Dermis blood vessel endothelial cell (primary cell): ENCODE data around the gene RDH16. TPM values are rescaled to one million over a fixed set of nuclear protein-coding genes. Genes with fewer than 3 reads are reported as not detected.
"Not testable (repeated sequence)": the region's sequence is repeated elsewhere in the genome, so short reads cannot be mapped to it uniquely, and the experiment has no call there.

Experiments used
- DNase-seq: peaks from one replicate; pipeline ENCODE4 v3.0.0; 2010
- total RNA-seq: library from RNA; depleted of rRNA; stranded (reverse); fragments of >200 nt; gene quantifications from 2 replicates; pipeline ENCODE4 v1.2.3, GENCODE V29; 2014

RDH16 gene
- total RNA-seq, 1 donor from 2014 or later: 0.17 TPM

DNA sequence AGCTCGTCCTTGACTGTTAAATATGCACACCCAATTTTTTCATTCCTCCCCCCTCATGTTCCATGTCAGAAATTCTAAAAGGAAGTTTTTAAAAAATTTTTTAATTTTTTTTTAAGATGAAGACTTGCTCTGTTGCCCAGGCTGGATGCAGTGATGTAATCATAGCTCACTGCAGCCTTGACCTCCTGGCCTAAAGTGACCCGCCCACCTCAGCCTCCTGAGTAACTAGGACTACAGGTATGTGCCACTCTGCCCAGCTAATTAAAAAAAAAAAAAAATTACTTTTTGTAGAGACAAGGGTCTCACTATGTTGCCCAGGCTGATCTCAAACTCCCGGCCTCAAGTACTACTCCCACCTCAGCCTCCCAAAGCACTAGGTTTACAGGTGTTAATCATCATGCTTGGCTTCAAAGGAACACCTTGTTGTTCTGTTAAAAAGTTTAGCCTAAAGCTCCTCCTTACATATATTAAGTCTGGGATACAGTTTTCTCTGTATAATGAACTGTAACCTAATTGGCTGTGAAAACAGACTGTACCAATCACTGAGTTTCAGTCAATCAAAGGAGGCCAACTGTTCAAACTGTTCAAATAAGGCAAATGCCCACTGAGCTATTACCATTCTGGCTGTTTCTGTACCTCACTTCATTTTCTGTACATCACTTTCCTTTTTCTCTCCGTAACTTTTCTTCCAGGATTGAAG lies 41.0 kb downstream of the RDH16 start:
- DNase-seq: no peak

DNA sequence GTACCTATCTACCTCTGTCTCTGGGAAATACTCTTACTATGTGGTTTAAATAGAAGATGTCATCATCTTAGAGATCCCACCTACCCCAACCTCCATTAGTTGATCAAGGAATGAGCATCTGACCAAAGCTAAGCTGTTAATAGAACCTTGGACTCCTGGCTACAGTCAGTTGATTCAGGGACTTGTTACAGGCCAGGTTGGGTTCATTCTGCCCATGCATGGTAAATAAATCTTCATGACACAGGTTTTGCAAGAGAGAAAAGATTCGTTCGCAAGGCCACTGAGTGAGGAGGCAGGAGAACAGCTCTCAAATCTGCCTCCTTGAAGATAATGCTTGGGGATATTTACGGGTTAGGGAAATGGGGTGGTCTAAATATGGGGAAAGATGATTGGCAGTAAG lies 42.7 kb downstream of the RDH16 start:
- DNase-seq: no peak

DNA sequence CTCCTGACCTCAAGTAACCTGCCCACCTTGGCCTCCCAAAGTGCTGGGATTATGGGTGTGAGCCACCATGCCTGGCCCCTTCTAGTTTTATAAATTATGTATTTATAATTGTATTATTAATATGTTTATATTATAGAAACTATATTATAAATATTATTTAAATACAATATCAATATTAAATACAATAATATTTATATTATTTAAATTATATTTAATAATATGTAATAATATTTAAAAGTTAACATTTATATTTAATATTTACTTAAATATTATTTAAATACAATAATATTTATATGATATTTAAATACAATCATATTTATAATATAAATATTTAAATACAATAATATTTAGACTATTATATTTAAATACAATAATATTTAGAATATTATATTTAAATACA lies 43.2 kb downstream of the RDH16 start:
- DNase-seq: no peak

DNA sequence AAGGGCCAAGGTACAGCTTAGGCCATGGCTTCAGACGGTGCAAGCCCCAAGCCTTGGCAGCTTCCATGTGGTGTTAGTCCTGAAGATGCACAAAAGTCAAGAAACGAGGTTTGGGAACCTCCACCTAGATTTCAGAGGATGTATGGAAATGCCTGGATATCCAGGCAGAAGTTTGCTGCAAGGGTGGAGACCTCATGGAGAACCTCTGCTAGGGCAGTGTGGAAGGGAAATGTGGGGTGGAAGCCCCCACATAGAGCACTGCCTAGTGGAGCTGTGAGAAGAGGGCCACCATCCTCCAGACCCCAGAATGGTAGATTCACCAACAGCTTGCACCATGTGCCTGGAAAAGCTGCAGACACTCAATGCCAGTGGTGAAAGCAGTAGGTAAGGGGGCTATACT lies 48.0 kb downstream of the RDH16 start:
- DNase-seq: not testable (repeated sequence)

DNA sequence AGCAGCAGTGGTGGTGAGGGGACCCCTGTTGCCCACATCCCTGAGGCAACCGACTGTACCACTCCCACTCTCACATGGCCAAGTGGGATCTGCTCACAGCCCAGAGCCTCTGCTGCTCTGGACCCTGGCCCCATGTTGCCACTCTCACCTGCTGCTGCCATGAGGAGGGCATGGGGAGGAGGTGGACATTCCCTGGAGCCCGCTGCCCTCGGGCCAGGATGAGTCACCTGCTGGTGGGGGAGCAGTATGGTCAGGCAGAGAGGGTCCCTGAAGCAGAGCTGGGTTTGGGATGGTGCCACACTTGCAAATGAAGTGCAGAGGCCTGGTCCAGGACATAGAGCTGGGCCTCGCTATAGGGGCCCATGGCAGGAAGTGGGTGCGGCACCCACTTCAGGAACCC lies 49.3 kb downstream of the RDH16 start:
- DNase-seq: no peak

DNA sequence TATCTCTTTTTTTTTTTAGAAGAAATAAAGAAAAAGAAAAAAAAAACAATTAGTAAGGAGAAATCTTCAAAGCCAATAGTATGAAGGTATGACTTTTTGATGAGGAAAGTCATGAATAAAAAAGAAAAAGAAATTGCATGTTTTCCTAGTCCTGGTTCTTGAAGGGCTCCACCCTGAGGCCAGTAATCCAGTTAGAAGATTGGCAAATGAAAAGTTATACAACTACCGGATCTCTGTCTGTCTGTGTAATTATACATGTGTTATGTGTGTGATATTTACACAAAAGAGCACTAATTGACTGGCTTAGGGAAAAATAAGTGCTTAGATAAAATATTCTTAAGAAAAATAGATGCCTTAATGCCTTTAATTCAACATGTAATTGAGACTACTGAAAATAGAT lies 51.6 kb downstream of the RDH16 start:
- DNase-seq: no peak

DNA sequence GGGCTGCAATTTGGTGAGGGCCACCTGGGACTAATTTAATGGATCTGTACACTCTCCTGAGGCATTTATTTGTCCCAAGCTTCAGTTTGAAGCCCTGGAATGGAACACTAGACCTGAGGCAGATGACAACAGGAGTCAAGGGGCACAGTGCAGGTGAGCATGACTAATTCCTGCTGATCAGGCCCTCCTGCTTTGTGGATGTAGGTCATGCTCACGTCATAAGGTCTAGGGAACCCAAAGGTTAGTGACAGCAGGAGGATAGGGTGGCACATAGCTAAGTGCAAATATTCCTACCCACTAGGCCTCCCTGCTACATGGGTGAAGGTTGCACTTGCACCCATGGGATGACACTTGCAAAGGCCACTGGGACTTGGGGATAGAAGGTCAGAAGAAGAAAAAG lies 54.0 kb downstream of the RDH16 start:
- no peak for DNase-seq

Other genes starting within 250 kb of the RDH16 start
- 1,174 and 1,321 TPM in 2 replicates for gene NACA, start 232.3 kb downstream of the RDH16 start, total RNA-seq
- 7.7 and 12.4 TPM in 2 replicates for gene PRIM1, start 205.3 kb downstream of the RDH16 start, total RNA-seq
- gene HSD17B6, start 194.3 kb downstream of the RDH16 start, total RNA-seq: 0.51 TPM in 1 of 2 replicates, not detected in the other
- gene SDR9C7, start 23.2 kb downstream of the RDH16 start, total RNA-seq: not detected in 2 replicates
- gene ZBTB39, start 48.9 kb upstream of the RDH16 start, total RNA-seq: 11.1 and 11.2 TPM in 2 replicates
- not detected in 2 replicates for gene TAC3, start 58.9 kb upstream of the RDH16 start, total RNA-seq
- gene MYO1A, start 92.5 kb upstream of the RDH16 start, total RNA-seq: not detected in 2 replicates
- gene NEMP1, start 121.2 kb upstream of the RDH16 start, total RNA-seq: 7.8 and 10.7 TPM in 2 replicates
- 9.6 and 26.9 TPM in 2 replicates for gene NAB2, start 131.5 kb upstream of the RDH16 start, total RNA-seq
- 39.6 and 40.5 TPM in 2 replicates for gene STAT6, start 153.8 kb upstream of the RDH16 start, total RNA-seq
- 1.7 and 3.2 TPM in 2 replicates for gene LRP1, start 170.9 kb upstream of the RDH16 start, total RNA-seq
- gene LRP1-AS, start 190.0 kb upstream of the RDH16 start, total RNA-seq: not detected in 2 replicates